ENCODE results near the gene PHF14. TPM values are rescaled to one million over a fixed set of nuclear protein-coding genes. Genes with fewer than 3 reads are reported as not detected.
"Not testable (repeated sequence)": the region's sequence is repeated elsewhere in the genome, so short reads cannot be mapped to it uniquely, and the experiment has no call there.

The PHF14 gene
- total RNA-seq, 1 donor, result 27.7 TPM

- DNase-seq (ENCODE audit: low read depth in 2 of 3, low spot score in 2 of 3), result no peak
Measured at GRCh38 chr7:10977113-10977512, 3.4 kb downstream of the PHF14 start.

GRCh38 chr7:10981317-10981716, 7.6 kb downstream of the PHF14 start:
- no peak for DNase-seq (ENCODE audit: low read depth in 2 of 3, low spot score in 2 of 3)

- not testable (repeated sequence) for DNase-seq (ENCODE audit: low read depth in 2 of 3, low spot score in 2 of 3)
Measured at GRCh38 chr7:10990748-10991147, 17.1 kb downstream of the PHF14 start.

- not testable (repeated sequence) for DNase-seq (ENCODE audit: low read depth in 2 of 3, low spot score in 2 of 3)
Measured at GRCh38 chr7:10995482-10996166, 22.0 kb downstream of the PHF14 start.

GRCh38 chr7:10998996-10999757, 25.5 kb downstream of the PHF14 start:
- DNase-seq (ENCODE audit: low read depth in 2 of 3, low spot score in 2 of 3), result peak in 2 of 3 donors; percentile 14 to 25

GRCh38 chr7:11005202-11005601, 31.5 kb downstream of the PHF14 start:
- no peak for DNase-seq (ENCODE audit: low read depth in 2 of 3, low spot score in 2 of 3)

- DNase-seq (ENCODE audit: low read depth in 2 of 3, low spot score in 2 of 3), result no peak
Measured at GRCh38 chr7:11006291-11006690, 32.6 kb downstream of the PHF14 start.

- no peak for DNase-seq (ENCODE audit: low read depth in 2 of 3, low spot score in 2 of 3)
Measured at GRCh38 chr7:11009631-11010030, 36.0 kb downstream of the PHF14 start.

- DNase-seq (ENCODE audit: low read depth in 2 of 3, low spot score in 2 of 3), result no peak
Measured at GRCh38 chr7:11021468-11021867, 47.8 kb downstream of the PHF14 start.

- DNase-seq (ENCODE audit: low read depth in 2 of 3, low spot score in 2 of 3), result no peak
Measured at GRCh38 chr7:11026452-11027359, 53.0 kb downstream of the PHF14 start.

- DNase-seq (ENCODE audit: low read depth in 2 of 3, low spot score in 2 of 3), result peak in 2 of 3 donors; percentile 10 to 57
Measured at GRCh38 chr7:11035661-11036060, 62.0 kb downstream of the PHF14 start.

- DNase-seq (ENCODE audit: low read depth in 2 of 3, low spot score in 2 of 3), result no peak
Measured at GRCh38 chr7:11039974-11040373, 66.3 kb downstream of the PHF14 start.

- DNase-seq (ENCODE audit: low read depth in 2 of 3, low spot score in 2 of 3), result no peak
Measured at GRCh38 chr7:11054033-11054432, 80.4 kb downstream of the PHF14 start.

GRCh38 chr7:11060893-11061292, 87.2 kb downstream of the PHF14 start:
- no peak for DNase-seq (ENCODE audit: low read depth in 2 of 3, low spot score in 2 of 3)

- no peak for DNase-seq (ENCODE audit: low read depth in 2 of 3, low spot score in 2 of 3)
Measured at GRCh38 chr7:11062110-11062509, 88.4 kb downstream of the PHF14 start.

GRCh38 chr7:11069591-11069990, 95.9 kb downstream of the PHF14 start:
- DNase-seq (ENCODE audit: low read depth in 2 of 3, low spot score in 2 of 3), result no peak

- no peak for DNase-seq (ENCODE audit: low read depth in 2 of 3, low spot score in 2 of 3)
Measured at GRCh38 chr7:11077816-11078215, 104.1 kb downstream of the PHF14 start.

- no peak for DNase-seq (ENCODE audit: low read depth in 2 of 3, low spot score in 2 of 3)
Measured at GRCh38 chr7:11078247-11078834, 104.7 kb downstream of the PHF14 start.

- no peak for DNase-seq (ENCODE audit: low read depth in 2 of 3, low spot score in 2 of 3)
Measured at GRCh38 chr7:11079907-11080306, 106.2 kb downstream of the PHF14 start.

- DNase-seq (ENCODE audit: low read depth in 2 of 3, low spot score in 2 of 3), result no peak
Measured at GRCh38 chr7:11082121-11082520, 108.4 kb downstream of the PHF14 start.

Measured in hematopoietic multipotent progenitor cell (in vitro differentiated cells).